ENCODE results near the gene ZNF813.
"Not testable (repeated sequence)": the region's sequence is repeated elsewhere in the genome, so short reads cannot be mapped to it uniquely, and the experiment has no call there.

Gene ZNF813

DNA sequence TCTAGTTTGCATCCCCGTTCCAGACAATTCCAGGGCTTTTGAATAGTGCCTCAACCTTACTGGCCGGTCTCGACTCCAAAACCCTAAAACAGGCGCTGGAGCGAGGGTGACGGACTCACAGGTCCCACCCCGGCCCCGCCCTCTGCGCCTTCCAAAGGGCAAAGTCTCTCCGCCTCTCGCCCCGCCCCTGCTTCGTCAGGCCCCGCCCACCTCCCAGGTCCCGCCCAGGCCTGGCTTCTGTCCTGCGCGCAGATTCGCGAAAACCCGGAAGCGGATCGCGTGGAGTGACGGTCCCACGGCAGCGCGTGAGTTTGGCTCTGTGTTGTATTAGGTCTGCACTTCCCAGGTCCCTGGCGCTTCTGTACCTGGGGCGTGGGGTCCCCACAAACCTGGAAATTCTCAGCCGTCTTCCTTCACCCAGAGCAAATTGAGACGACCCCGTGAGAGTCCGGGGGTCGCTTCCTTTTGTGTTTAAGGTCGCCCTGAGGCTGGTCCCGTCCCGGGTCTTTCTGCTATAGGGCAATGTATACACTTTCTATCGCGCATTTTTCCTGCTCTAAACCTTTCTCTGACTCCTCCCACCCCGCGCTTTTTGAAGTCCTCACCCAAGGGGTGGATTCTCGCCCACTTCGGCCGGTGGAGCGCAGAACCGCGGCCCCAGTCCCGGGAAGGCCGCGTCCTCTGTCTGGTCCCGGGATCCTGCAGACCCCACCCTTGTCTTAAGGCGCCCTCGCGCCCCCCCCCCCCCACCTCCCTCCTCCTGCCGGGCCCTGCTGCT is at the start of gene ZNF813:
ZNF813 (plus strand) TSS at position 249 of the 778 bp plus-strand sequence. CDS start 16,090 bp downstream, outside the sequence.
- peak; percentile 94 to 97 for DNase-seq (ENCODE audit: low read depth in 1 of 2, low spot score in 1 of 2)

DNA sequence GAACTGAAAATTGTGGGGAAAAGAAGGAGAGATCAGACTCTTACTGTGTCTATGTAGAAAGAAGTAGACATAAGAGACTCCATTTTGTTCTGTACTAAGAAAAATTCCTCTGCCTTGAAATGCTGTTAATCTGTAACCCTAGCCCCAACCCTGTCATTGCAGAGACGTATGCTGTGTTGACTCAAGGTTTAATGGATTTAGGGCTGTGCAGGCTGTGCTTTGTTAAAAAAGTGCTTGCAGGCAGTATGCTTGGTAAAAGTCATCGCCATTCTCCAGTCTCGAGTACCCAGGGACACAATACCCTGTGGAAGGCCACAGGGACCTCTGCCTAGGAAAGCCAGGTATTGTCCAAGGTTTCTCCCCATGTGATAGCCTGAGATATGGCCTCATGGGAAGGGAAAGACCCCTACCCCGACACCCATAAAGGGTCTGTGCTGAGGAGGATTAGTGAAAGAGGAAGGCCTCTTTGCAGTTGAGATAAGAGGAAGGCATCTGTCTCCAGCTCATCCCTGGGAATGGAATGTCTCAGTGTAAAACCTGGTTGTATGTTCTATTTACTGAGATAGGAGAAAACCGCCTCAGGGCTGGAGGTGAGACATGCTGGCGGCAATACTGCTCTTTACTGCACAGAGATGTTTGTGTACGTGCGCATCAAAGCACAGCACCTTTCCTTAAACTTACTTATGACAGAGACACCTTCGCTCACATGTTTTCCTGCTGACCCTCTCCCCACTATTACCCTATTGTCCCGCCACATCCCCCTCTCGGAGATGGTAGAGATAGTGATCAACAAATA is 46.8 kb upstream of the ZNF813 start:
- DNase-seq (ENCODE audit: low read depth in 1 of 2, low spot score in 1 of 2), result not testable (repeated sequence)

DNA sequence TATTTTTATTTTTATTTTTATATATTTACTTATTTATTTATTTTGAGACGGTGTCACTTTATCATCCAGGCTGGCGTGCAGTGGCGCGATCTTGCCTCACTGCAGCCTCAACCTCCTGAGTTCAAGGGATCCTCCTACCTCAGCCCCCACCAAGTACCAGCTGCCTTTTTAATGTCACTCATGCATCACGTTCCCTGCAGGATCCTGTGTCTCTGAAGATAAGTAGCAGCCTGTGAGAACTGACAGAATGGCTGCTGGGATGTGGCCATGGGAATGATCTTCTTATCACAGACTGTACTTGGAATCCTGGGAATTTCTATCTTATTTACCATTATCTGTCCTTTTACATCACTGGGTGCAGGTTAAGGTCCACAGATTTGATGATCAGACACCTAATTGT is 45.0 kb upstream of the ZNF813 start:
- no peak for DNase-seq (ENCODE audit: low read depth in 1 of 2, low spot score in 1 of 2)

DNA sequence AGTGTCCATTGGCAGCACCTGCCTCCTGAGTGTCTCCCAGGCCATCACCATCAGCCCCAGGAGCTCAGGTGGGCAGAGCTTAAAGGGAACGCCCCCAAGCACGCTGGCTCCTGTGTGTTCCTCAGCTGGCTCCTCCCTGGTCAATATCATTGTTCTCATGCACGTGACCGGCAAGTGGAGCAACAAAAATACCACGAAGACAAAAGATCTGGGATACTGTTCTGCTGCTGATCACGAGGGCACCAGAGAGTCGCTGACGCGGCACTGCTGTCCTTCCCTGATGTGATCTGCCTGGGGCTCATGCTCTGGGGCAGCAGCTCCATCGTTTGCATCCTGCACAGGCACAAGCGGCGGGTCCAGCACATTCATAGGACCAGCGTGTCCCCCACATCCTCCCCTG is 44.5 kb upstream of the ZNF813 start:
- not testable (repeated sequence) for DNase-seq (ENCODE audit: low read depth in 1 of 2, low spot score in 1 of 2)

DNA sequence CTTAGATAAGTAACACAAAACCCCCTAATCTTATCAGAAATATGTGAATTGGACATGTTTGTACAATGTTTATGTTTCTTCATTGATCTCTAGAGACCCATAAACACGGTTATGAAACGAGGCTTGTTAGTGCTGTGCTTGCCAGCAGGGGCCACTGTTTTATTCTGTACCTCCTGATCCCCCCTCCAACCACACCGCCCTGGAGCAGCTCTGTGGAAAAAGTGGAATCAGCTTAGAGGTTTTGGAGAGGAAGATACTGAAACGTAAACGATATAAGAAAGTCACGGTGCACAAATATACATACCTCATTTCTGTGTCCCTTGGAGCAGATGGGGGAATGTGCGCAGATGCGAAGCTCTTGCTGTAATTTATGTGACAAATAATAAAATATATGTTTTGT is 43.9 kb upstream of the ZNF813 start:
- DNase-seq (ENCODE audit: low read depth in 1 of 2, low spot score in 1 of 2), result not testable (repeated sequence)

DNA sequence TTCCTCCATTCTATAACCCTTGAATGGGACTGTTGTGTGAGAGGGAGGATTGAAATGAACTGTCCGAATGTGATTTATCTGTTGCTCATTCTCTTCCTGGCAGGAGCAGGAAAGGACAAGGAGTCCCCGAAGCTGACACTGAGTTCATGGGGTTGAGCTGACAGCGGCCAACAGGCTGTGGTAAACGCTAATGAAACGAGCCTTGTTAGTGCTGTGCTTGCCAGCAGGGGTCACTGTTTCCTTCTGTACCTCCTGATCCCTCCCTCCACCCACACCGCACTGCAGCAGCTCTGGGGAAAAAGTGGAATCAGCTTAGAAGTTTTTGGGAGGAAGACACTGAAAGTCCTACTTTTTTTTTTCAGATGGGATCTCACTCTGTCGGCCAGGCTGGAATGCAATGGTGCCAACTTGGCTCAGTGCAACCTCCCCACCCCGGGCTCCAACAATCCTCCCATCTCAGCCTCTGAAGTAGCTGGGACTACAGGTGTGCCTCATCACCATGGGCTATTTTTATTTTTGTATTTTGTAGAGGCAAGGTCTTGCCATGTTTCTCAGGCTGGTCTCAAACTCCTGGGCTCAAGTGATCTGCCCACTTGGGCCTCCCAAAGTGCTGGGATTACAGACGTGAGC is 42.5 kb upstream of the ZNF813 start:
- DNase-seq (ENCODE audit: low read depth in 1 of 2, low spot score in 1 of 2), result peak; percentile 34 to 41

DNA sequence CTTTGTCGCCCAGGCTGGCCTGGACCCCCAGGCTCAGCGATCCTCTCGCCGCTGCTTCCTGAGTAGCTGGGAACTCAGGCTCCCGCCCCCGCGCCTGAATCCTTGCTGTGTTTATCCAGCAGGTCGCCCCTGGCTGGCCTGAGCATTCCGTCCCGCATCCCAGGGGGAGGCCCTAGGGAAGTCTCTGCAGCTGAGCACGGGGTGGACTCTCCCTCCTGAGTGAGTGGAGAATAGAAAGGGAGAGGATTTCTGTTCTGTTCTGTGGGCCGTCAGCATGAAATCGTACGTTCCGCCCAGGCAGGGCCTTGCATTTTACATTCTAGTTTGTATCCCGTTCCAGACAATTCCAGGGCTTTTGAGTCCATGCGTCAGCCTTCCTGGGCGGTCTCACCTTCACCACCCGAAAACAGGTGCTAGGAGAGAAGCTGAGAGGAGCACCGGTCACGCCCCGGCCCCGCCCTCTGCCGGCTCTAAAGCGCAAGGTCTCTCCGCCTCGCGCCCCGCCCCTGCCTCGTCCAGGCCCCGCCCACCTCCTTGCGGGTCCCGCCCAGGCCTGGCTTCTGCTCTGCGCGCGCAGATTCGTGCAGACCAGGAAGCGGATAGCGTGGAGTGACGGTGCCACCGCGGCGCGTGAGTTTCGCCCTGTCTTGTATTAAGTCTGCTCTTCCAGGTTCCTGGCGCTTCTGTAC is 36.0 kb upstream of the ZNF813 start, which contains the start of gene ZNF761:
ZNF761 (plus strand) TSS at position 586 of the 689 bp plus-strand sequence. CDS start 15,285 bp downstream, outside the sequence.
- peak; percentile 97 to 98 for DNase-seq (ENCODE audit: low read depth in 1 of 2, low spot score in 1 of 2)

DNA sequence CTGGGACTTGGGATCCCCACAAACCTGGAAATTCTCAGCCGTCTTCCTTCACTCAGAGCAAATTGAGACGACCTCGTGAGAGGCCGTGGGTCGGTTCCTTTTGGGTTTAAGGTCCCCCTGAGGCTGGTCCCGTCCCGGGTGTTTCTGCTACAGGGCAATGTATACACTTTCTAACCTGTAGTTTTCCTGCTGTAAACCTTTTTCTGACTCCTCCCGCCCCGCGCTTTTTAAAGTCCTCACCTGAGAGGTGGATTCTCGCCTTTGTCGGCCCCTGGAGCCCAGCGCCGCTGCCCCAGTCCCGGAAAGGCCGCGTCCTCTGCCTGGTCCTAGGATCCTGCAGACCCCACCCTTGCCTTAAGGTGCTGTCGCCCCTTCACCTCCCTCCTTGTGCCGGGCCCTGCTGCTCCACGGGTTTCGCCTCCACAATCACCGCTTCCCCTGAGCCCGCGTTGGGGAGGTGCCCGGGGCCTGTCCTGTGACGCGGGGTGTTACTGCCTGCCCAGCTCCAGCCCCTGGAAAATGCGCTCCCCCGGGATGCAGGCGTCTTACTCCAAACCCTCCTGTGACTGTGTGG is 35.4 kb upstream of the ZNF813 start:
- no peak for DNase-seq (ENCODE audit: low read depth in 1 of 2, low spot score in 1 of 2)

DNA sequence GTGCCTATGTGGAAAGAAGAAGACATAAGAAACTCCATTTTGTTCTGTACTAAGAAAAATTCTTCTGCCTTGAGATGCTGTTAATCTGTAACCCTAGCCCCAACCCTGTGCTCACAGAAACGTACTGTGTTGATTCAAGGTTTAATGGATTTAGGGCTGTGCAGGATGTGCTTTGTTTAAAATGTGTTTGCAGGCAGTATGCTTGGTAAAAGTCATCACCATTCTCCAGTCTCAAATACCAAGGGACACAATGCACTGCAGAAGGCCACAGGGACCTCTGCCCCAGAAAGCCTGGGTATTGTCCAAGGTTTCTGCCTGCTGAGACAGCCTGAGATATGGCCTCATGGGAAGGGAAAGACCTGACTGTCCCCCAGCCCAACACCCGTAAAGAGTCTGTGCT is 23.7 kb upstream of the ZNF813 start:
- DNase-seq (ENCODE audit: low read depth in 1 of 2, low spot score in 1 of 2), result not testable (repeated sequence)

DNA sequence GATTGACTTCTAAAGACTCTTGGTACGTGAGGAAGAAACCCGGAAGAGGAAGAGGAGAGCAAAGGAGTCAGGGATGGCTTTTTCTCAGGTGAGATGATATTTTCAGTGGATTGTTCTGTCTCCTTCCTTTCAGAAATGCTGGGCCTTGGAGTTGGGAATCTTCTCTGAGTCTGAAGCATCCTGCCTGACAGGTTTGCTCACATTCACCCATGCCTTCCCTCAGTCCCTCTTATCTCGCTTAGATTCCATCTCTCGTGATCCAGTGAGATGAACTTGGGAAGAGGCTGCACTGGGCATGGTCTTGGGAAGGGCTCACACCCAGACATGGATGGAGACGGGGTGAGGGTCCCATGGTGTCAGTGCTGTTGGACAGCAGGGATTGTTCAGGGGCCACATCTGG is 20.3 kb upstream of the ZNF813 start:
- DNase-seq (ENCODE audit: low read depth in 1 of 2, low spot score in 1 of 2), result not testable (repeated sequence)

DNA sequence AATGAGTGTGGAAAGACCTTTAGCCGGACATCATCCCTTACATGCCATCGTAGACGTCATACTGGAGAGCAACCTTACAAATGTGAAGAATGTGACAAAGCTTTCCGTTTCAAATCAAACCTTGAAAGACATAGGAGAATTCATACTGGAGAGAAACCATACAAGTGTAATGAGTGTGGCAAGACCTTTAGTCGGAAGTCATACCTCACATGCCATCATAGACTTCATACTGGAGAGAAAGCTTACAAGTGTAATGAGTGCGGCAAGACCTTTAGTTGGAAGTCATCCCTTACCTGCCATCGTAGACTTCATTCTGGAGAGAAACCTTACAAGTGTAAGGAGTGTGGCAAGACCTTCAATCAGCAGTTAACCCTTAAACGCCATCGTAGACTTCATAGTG is 11.7 kb upstream of the ZNF813 start:
- no peak for DNase-seq (ENCODE audit: low read depth in 1 of 2, low spot score in 1 of 2)

DNA sequence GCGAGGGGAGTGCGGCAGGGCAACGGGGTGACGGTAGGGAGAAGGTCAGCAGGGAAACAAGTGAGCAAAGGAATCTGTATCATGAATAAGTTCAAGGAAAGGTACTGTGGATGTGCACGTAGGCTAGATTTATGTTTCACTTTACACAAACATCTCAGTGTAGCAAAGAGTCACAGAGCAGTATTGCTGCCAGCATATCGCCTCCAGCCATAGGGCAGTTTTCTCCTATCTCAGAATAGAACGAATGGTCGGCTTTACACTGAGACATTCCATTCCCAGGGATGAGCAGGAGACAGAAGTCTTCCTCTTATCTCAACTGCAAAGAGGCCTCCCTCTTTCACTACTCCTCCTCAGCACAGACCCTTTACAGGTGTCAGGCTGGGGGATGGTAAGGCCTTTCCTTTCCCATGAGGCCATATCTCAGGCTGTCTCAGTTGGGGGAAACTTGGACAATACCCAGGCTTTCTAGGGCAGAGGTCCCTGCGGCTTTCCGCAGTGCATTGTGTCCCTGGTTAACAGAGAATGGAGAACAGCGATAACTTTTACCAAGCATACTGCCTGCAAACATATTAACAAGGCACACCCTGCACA is 7.3 kb upstream of the ZNF813 start:
- not testable (repeated sequence) for DNase-seq (ENCODE audit: low read depth in 1 of 2, low spot score in 1 of 2)

DNA sequence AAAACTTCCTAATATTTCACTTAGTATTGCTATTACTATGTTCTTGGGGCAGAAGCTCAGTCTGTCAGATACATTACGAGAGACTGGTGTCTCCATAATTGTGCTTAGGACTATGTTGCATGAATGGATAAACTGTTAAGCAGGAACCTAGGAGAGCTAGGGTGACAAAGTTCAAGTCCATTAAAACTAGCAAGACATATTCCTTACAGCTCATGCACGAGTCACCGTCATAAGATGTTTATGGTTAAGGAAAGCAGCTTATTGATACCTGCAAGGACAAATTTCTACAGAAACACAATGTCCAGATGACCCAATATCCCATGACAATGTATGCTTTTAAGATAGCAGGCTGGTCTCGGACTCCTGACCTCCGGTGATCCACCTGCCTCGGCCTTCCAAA is 5.7 kb upstream of the ZNF813 start:
- DNase-seq (ENCODE audit: low read depth in 1 of 2, low spot score in 1 of 2), result no peak

DNA sequence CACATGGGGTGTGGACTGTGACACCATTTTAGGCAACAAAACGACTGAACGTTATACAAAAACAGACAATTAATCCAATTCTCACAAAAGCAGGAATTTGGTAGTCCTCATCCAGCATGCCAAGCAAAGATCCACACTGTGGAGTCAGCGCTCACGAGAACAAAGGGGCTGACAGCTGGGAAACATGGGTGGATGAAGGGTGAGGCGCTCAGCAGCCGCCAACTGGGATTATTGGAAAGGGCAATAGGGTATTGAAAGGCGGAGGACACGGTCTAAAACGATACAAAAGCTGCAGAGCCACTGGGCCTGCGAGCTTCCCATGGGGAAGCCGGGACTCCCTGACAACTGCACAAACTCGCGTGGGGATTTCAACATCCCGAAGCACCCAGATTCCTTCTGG is 4.7 kb upstream of the ZNF813 start:
- DNase-seq (ENCODE audit: low read depth in 1 of 2, low spot score in 1 of 2), result no peak

DNA sequence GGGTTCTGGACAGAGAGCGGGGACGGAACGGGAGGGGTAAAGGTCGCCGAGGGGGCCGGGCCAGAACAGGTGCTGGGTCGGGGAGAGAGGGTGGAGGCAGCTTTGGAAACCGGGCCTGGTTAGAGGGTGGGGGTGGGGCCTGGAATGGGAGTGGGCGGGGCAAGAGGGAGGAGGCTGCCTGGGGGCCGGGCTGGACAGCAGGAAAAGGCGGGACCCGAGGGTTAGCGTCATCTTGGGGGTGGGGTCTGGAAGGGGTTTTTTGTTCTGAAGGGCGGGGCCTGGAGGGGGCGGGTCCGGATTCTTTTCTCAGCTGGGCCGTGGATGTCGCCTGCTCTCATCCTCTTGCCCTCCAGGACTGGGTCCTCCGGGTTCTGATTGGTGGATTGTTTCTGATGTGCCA is 4.3 kb upstream of the ZNF813 start:
- no peak for DNase-seq (ENCODE audit: low read depth in 1 of 2, low spot score in 1 of 2)

DNA sequence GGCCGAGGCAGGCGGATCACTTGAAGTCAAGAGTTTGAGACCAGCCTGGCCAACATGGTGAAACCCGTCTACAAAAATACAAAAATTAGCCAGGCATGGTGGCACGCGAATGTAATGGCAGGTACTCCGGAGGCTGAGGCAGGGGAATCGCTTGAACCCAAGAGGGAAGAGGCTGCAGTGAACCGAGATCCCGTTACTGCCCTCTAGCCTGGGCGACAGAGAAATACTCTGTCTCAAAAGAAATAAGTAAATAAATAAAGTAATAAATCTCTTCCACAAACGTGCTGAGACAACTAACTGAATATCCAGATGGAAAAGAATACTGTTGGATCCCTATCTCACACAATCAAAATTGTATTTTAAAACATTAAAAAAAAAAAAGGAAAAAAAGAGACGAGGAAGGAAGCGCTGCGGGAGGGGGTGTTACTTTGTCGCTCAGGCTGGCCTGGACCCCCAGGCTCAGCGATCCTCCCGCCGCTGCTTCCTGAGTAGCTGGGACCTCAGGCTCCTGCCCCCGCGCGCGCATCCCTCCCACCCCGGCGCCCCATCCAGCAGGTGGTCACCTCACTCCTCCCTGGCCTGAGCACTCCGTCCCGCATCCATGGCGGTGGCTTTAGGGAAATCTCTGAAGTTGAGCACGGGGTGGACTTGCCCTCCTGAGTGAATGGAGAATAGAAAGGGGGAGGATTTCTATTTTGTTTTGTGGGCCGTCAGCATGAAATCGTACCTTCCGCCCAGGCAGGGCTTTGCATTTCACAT is 628 bp upstream of the ZNF813 start:
- no peak for DNase-seq (ENCODE audit: low read depth in 1 of 2, low spot score in 1 of 2)

DNA sequence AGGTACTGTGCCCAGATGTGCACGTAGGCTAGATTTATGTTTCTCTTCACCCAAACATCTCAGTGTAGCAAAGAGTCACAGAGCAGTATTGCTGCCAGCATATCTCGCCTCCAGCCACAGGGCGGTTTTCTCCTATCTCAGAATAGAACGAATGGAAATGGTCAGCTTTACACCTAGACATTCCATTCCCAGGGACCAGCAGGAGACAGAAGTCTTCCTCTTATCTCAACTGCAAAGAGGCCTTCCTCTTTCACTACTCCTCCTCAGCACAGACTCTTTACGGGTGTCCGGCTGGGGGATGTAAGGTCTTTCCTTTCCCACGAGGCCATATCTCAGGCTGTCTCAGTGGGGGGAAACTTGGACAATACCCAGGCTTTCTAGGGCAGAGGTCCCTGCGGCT is 1.1 kb downstream of the ZNF813 start:
- DNase-seq (ENCODE audit: low read depth in 1 of 2, low spot score in 1 of 2), result not testable (repeated sequence)

DNA sequence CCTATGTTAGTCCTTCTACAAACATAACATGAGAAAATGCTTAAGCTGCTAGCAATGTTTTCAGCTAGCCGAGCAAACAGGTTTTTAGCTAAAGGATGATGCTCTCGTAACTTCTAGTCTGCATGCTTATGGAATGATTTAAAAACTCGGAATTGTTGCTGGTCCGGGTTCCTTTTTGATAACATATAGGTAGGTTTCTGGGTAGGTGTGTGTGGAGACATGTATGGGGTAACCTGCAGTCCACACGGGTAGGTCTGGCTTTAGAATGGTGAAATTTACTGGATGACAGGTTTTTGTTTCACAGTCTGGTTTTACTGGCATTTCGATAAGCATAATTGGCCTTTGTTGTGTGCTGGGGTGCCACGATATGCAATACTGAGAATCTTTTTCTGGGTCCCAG is 4.4 kb downstream of the ZNF813 start:
- DNase-seq (ENCODE audit: low read depth in 1 of 2, low spot score in 1 of 2), result no peak

DNA sequence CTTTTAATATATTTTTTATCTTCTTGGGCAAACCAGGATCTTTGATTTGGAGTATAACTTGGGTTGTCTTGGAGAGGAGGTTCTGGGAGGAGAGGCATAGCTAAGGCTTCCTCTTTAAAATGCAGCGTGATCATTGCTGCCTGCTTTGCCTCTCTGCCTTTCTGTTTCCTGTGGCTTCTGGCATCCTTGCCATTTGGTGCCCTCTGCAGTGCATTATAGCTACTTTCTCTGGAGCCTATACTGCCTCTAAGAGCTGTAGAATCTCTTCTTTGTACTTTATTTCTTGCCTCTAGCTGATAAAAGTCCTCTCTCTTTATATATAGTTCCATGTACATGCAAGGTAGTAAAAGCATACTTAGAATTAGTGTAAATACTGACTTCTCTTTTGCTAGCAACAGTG is 7.3 kb downstream of the ZNF813 start:
- DNase-seq (ENCODE audit: low read depth in 1 of 2, low spot score in 1 of 2), result not testable (repeated sequence)

DNA sequence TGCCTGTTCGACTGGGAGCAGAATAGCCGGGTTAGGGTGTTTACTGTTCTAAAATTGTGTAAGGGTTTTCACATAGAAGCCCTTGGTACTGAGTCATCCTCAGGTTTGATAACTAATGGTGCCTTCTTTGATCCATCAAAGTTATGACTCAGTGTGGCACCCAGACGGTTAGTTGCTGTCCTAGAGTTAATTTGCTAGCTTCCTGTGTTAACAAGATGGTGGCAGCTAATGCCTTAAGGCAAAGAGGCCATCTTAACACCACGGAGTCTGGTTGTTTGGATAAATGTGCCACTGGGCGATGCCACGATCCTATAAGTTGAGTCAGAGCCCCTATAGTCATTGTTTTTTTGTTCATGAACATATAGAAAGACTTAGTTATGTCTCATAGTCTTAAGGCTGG is 7.9 kb downstream of the ZNF813 start:
- DNase-seq (ENCODE audit: low read depth in 1 of 2, low spot score in 1 of 2), result not testable (repeated sequence)
